Fibroblast of pulmonary artery (primary cell): ENCODE results near the gene PHETA1.

Experiments
- DNase-seq: peaks from one replicate; pipeline ENCODE4 v3.0.0-alpha.2; 2010; ENCODE audit warnings: low read depth
- H3K4me3 ChIP-seq: replicated peaks from 2 replicates; pipeline ENCODE4 v1.5.1; 2011; ENCODE audit warnings: low read depth, mild to moderate bottlenecking, control low read depth, low read length, moderate library complexity
- TF ChIP-seq, protein P1 (sequence below): IDR thresholded peaks from 2 replicates; pipeline ENCODE4 v1.5.1; 2011; ENCODE audit warnings: mild to moderate bottlenecking, control low read depth, low read length, inconsistent platforms; ENCODE audit errors: missing control alignments

PHETA1 gene

DNA sequence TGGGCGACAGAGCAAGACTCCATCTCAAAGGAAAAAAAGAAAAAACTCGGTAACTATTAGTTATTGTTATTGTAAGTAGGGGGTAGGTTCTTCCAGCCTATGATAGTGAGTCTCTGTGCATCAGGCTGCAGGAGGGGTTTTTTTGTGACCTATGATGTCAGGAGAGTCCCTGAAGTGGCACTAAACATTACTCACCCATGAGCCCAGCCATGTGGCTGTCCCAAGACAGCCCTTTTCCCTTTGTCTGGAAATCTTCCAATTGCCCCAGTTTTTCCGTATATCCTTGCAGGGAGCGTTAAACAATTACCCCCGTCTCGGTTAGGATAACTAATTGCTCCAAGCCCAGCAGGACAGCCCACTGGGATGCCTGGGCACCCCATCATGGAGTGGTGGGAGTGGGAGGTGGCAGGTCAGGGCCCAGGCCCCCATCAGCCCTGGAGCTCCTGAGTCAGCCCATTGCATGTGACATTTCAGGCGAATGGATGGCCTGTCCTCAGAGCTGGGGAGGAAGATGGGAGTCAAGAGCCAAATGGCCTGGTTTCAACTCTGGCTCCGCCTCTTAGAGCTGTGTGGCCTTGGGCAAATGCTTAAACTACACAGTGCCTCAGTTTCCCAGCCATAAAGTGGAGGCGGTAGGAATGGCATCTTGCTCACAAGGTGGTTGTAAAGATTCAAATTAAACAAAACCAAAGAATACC is 16.4 kb downstream of the PHETA1 start:
- no peak for DNase-seq
- no peak overlapping the region for H3K4me3 ChIP-seq
- TF ChIP-seq, protein P1, sequence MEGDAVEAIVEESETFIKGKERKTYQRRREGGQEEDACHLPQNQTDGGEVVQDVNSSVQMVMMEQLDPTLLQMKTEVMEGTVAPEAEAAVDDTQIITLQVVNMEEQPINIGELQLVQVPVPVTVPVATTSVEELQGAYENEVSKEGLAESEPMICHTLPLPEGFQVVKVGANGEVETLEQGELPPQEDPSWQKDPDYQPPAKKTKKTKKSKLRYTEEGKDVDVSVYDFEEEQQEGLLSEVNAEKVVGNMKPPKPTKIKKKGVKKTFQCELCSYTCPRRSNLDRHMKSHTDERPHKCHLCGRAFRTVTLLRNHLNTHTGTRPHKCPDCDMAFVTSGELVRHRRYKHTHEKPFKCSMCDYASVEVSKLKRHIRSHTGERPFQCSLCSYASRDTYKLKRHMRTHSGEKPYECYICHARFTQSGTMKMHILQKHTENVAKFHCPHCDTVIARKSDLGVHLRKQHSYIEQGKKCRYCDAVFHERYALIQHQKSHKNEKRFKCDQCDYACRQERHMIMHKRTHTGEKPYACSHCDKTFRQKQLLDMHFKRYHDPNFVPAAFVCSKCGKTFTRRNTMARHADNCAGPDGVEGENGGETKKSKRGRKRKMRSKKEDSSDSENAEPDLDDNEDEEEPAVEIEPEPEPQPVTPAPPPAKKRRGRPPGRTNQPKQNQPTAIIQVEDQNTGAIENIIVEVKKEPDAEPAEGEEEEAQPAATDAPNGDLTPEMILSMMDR: no peak

DNA sequence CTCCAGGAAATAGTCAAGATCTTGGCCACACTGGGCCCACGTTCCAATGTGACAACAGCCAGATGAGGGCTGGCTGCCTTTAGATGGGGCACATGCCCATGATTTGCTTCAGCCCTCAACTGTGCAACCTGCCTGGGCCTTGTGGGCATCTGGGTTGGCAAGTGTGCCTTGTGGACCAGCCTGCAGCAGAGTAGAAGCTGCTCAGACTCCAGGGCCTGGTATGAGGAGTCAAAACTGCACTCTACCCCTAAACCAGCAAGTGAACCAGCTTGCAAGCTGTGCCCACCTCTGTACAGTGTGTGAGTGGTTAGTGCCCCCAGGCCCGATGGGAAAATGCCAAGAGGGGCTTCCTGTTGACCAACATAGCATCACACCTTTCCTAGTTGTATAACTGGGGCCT is 17.9 kb downstream of the PHETA1 start:
- TF ChIP-seq, protein P1: no peak
- no peak for DNase-seq
- H3K4me3 ChIP-seq: no peak overlapping the region

DNA sequence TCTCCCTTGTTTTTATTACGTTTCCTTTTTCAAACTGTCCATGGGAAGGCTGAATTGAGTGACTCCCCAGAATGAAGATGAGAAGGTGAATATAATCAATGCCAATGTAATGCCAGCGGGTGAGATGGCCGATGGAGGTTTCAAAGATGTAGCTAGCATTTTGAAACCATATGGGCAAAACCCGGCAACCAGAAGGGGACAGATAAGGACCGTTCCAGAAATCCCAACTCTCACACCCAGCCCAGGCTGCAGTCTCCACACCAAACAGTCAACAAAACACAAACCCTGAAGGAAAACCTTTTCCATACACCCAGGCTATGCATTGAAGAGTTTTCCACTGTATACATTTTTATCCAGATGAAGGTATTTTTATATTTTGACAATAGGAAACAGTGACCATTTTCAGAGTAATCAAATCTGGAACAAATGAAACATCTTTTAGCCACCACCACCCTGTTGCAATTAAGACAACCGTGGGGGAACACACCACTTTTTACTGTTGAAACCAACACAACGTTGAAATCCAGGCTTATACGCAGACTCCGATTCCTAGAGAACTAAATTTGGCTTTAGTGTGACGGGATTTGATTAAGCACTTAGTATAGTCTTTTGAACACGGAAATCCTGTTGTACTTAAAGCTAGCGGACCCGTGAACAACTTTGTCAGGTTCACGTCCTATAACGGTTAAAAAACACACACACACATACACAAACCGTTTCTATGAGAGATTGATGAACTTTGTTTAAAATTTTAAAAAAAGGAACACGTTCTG is 19.0 kb downstream of the PHETA1 start:
- no peak for DNase-seq
- TF ChIP-seq, protein P1: no peak
- H3K4me3 ChIP-seq: no peak overlapping the region

DNA sequence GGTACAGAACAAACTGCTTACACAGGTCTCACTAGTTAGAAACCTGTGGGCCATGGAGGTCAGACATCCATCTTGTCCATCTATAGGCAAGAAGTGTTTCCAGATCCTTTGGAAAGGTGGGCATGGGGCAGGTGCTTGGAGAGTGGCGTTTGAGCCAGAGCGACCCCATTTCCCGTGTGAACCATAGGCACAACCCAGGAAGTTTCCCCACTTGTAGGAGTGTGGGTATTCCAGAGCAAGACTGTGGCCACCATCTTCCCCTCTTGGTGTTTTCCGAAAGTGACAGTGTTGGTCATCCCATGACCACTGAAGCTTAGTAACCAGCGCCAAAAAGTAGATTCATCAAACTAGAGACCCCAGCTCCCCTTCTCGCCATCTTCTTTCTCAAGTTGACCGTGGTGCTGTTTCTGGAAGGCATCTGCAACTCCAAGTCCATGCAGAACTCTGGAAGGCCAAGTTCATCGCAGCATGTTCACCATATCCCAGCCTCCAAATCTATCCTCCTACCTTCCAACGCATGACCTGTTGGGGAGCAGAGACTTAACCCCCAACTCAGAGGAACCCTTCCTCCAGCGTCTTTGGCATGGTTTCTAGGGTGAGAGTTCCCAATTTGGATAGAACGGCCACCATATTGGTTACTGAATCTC is 19.7 kb downstream of the PHETA1 start:
- H3K4me3 ChIP-seq: no peak overlapping the region
- TF ChIP-seq, protein P1: no peak
- DNase-seq: no peak

DNA sequence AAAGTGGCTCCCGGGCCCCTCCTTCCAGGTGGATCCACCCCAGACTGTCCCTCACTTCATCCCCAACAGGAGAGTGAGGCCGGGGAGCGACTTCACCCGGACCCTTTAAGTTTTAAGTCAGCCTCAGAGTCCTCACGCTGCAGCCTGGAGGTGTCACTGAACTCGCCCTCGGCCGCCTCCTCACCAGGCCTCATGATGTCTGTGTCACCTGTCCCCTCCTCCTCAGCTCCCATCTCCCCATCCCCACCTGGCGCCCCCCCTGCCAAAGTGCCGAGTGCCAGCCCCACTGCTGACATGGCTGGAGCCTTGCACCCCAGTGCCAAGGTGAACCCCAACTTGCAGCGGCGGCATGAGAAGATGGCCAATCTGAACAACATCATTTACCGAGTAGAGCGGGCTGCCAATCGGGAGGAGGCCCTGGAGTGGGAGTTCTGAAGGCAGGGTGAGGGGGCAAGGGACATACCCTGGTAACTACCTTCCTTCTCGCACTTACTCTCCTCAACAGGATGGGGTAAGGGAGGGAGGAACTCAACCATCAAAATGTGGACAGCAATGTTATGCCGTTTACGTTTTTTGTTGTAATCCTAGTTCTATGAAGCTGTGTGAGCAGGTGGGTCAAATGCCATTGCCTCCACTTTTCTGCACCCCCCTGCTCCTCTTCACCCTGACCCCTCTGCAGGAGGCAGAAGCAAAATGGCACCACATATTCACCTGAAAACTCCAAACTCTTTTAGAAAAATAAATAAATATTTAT is 20.8 kb downstream of the PHETA1 start:
- TF ChIP-seq, protein P1: no peak
- no peak for DNase-seq

DNA sequence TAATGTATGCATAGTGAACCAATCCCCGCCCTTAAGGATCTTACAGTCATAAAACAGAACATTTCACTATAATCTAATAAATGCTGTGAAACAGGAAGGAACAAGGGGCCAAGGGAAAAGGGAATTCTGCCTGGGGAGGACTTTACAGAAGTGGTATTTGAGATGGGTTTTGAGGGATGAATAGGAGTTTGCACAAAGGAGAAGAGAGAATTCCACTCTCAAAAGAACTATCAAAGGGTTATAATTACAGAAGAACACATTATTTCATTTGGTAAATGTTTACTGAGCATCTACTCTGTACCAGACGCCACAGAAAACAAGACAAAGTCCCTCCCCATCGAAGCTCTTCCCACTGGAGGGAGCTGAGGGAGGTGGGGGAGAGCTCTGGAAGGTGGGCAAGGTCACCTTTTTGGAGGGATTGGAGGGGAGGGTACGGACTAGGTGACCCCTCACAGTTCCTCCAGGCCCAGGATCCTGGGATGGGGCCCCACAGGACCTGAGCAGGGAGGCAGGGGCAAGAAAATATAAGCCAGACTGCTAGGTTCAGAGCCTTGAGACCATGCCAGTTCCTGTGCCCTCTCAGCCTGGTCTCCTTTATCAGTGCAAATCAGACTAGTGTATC is 24.5 kb downstream of the PHETA1 start:
- TF ChIP-seq, protein P1: no peak
- H3K4me3 ChIP-seq: no peak overlapping the region
- no peak for DNase-seq

More for the DNA sequence above, 20.8 kb downstream of the PHETA1 start:
- H3K4me3 ChIP-seq: no peak overlapping the region
